NCI-H510A (cell line): ENCODE results near the gene BCL6.

Experiments used
- DNase-seq: peaks from one replicate; lab custom pipeline; 2025; lab: John Stamatoyannopoulos, UW

The BCL6 gene

DNA sequence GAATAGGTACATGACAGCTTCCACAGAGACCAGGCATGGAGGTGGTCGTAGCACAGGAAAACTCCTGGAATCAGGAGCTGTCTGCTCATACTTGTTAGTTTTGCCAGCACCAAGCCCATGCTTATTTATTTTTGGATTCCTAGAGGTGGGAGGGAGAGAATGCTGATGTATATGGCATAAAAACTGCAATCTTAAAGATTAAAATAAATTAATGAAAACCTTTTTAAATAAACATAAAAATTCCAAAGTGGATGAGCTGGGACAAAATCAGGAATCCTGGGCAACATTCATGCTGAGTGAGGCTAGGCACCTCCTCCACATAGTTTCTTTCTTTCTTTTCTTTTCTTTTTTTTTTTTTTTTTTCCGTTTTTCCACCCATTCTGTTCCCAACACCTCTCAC, 14.3 kb upstream of the BCL6 start:
- DNase-seq = no peak

DNA sequence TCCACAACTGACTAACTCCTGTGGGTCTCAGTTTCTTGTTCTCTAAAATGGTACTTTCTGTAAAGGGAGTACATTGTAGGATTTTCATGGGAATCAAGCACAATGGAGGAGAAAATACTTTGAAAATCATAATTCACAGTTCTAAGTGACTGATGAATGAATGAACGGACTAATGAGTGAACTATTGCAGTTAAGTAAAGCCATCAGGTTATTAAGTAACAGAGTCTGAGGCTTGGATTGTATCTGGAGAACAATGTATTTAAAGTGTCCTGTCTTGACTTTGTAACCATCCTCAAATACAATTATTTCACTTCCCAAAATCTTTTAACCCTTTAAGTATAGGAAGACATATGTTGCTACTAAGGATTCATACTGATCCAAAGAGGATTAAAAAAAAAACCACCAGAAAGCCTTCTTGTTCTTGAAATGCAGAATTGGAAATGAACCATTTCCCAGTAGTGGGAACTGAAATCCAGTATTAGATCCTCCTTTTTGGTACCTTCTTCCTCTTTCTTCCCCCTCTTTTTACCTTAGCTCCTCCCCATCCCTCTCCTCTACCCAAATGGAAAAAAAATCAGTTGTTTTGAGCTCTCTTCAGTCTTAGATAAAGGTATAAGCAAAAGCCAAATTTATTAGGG, 13.2 kb upstream of the BCL6 start:
- no peak for DNase-seq

DNA sequence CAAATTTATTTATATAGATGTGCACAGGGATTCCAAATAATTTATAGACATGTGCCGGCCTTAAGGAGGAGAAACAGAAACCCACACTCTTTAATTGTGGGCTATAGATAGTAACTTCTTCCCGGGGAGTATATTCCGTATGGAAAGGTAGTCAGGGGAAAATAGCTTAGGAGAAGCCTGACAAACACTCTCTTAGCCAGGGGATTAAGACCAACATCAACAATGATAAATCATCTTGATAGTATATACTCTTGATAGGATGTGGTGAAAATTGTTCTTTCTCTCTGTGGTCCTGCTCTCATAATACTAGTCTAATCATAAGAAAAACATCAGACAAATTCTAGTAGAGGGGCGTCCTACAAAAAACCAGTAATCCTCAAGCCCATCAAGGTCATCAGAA, 8.2 kb upstream of the BCL6 start:
- DNase-seq = no peak

- DNase-seq = peak; percentile 46
Observed at GRCh38 chr3:187750513-187751123, 5.3 kb upstream of the BCL6 start.

- peak; percentile 94 for DNase-seq
Observed at GRCh38 chr3:187750006-187750512, 4.8 kb upstream of the BCL6 start.

- DNase-seq = peak; percentile 38
Observed at GRCh38 chr3:187748050-187748481, 2.8 kb upstream of the BCL6 start.

DNA sequence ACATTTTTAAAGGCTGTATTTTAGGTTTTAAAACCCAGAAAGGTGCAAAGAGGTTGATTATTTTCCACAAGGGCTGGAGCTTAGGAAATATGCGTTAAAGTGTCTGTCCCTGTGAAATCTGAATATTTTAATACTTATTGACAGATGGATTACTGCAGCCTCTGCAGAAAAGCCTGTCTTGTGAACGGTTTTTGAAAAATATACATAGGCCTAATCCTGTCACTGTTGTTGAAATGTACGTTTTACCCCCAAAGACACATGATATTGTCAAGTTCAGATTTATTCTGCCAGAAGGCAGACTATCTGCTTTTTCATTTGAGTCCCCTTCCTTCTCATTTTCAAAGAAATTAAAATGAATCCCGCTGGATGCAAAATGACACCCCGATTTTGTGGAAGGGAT, 2.2 kb upstream of the BCL6 start:
- no peak for DNase-seq

DNA sequence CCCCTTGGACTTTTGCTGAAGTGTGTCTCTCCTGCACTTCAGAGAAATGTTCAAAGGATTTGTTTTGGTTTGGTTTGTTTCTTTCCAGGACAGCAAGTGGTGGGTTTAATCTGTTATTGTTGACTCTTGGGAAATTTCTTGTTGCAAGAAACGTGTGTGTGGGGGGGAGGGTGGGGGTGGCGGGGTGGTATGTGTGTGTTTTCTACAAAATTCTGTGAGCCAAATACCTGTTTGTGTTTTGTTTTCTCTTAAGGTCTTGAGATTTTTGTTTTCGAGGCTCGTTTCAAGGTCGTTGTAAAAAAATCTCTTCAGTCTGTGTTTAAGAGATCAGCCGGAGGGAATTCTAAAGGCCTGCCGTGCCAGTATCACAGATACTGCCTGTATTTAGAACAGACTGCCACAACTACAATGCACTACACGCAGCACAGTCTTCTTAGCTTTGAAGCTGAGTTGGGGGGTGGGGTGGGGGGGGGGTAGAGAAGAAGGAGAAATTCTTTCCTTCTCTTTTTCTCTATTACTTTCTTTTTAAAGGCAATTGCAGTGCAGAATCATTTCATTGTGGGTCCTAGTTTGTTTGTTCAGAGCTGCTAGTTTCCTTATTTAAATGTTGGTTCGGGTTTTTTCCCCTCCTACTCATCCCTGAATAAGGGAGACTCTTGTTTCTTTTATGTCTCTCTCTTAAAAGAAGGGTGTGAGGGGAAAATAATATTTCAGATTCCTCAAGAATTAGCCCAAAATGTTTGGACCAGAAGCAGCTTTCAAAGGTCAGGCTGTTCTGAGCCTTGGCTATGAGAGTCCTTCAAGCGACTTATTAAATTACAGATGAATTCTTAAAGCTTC, 1.4 kb upstream of the BCL6 start:
- no peak for DNase-seq

DNA sequence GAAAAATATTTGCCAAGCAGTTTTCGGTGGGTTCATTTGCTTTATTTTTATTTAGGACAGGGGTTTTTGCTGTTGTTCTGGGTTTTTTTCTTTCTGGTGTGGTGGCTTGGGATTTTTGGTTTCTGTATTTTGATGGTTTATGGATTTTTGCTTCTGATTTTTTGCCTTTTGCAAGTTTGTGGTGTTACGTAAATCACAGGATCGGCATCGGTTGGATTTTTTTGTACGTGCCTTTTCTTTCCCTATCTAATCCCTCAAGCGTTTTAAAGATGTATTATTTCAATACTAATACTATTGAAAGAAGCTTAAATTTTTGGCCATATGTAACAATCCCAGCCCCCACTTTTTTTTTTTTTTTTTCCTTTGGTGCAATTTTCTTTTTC, 782 bp upstream of the BCL6 start:
- no peak for DNase-seq

- peak; percentile 26 for DNase-seq
Observed at GRCh38 chr3:187744169-187745151, 808 bp downstream of the BCL6 start.

DNA sequence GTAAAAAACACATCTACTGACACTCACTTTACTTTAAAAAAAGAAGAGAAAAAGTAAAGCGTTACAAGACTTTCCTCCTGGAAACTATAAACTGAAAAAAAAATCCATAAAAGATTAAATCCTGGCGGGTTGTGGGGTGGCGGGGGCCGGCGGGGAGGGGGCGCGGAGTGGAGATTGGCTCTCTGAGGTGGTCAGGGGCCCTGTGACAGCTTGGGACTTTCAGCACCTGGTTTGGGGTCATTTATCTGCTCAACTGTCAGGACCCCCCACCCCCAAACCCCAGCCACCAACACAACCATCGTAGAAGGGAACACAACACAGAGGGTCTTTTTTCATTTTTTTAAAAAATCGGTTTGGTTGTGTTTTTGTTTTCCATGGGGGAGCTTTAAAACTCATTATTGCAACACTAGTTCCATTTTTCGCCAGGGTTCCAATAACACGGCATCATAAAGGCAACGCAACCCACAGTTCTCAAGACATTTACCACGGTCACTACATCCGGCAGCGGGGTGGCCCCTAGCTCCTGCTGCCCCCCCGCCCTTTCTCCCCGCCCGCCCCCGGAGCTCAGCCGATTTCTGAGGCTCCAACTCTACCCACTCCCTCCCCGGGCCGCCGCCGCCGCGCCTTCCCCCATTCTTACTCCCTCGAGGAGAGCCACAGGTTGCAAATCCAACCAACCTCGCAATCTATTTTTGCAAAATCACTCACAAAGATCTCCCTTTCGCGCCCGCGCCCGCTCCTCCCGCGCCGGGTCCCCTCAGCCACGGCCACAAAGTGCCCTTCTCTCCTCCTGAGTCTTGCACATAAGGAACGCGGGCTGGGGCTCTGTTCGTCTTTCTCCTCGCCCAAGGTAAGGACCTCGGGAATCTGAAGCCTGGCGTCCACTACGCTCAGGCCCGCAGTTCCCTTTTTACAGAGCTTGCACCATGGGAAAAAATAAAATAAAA, 1.8 kb downstream of the BCL6 start:
- peak; percentile 9 for DNase-seq

- no peak for DNase-seq
Observed at GRCh38 chr3:187742351-187743171, 2.7 kb downstream of the BCL6 start.

DNA sequence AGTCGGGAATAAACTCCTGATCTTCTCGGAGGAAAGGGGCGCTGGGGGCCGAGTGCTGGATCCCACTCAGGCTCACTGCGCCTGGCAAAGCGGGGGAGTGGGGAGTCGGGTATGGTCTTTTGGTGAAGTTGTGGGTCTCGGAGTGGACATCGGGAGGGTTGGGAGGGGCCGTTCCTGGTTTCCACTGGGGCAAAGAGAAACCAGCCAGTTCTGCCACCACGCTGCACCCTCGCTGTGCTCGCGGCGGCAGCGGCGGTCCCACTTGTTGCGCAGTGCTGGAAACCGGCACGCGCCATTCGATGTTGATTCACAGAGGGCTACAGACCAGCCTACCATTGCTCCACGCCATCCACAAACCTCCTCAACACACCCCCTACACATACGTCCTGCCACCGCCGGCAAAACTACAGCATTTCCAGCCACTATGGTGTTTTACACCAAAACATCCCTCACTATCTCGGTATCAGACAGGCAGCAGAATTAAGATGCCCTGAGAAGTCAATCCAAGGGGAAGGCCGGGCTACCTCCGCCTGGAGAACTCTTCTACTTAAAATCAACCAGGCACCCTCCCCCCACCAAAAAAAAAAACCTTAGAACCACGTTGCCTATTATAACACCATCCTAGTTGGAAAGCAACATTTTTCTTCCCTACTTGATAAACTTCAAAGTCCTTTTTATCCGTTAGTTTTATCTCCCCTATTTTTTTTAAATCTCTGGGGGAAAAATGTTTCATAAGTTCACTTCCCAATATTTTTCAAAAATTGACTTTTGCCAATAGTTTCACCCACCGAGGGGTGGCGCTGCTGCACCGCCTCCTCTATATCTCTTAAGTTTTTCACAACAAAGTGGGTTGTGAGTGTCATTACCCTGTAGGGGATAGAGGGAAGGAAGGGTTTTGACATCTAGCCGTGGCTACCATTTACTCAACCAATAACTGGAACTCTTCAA, 3.6 kb downstream of the BCL6 start:
- DNase-seq = peak; percentile 30

GRCh38 chr3:187740421-187741399, 4.6 kb downstream of the BCL6 start:
- DNase-seq = peak; percentile 7

- no peak for DNase-seq
Observed at GRCh38 chr3:187739561-187740332, 5.5 kb downstream of the BCL6 start.

GRCh38 chr3:187739094-187739560, 6.1 kb downstream of the BCL6 start:
- DNase-seq = no peak
